Measurements from ENCODE around the gene TREM2. TPM values are rescaled to one million over a fixed set of nuclear protein-coding genes. Genes with fewer than 3 reads are reported as not detected.

The TREM2 gene
- polyA plus RNA-seq, 1 donor = 8.4 TPM

DNA sequence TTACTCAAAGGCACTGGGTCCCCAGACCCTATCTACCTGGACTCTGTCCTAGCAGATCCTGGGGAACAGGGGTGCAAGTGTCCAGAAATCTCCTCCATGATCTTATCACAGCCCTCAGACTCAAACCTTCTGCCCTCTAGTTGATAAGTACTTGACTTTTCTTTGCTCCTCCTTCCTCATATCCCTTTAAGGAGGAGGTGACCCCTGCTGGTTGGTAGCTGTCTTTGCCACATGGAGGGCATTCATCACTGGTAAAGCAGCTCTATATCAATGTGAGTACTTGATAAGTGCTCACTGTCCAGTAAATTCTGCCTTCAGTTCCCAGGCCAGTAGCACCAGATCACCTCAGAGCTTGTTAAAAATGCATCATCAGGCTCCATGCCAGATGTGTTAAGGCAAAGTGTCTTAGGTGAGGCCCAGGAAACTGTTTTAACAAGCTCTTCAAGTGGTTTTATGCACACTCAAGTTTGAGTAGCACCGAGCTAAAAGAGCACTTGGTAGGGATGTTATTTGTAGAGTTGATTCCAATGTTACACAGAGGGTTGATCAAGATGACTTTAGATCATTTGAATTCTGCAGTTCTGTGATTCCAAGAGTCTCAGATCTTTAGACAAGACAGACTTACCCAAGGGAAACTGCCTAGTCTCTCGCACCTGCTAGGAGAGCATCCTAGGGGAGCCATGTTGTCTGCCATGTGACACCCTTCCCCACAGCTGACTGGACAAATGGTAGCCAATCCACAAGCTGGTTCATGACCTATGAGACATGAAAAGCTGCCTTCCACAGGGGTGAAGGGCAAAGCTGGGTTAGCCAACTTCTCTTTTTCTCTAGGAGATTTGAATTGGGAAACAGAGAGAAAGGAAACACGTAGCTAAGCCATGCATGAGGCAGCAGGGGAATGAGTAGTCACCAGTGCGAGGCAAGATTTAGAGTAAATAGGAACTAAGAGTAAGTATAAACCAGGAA, 19.4 kb upstream of the TREM2 start:
- DNase-seq = no peak

- no peak for DNase-seq
These were observed 18.6 kb upstream of the TREM2 start for GRCh38 chr6:41181566-41181965.

GRCh38 chr6:41179163-41179562, 16.2 kb upstream of the TREM2 start:
- no peak for DNase-seq

DNA sequence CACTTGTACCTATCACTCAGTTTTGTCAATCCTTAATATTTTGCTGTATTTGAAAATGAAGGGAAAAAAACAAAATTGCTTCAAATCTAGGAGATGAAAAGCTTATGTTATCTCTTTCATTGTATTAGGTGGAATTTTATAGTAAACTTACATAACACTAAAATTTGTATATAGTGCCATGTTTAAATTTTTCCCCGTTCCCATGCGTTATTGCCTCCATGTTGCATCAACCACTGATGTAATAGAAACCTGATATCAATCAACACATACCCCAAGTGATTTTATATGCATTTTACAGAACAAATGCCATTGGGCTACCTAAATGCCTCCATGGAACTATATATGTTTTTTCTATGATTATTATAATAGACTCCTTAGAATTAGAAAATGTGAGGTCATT, 14.8 kb upstream of the TREM2 start:
- DNase-seq = no peak

DNA sequence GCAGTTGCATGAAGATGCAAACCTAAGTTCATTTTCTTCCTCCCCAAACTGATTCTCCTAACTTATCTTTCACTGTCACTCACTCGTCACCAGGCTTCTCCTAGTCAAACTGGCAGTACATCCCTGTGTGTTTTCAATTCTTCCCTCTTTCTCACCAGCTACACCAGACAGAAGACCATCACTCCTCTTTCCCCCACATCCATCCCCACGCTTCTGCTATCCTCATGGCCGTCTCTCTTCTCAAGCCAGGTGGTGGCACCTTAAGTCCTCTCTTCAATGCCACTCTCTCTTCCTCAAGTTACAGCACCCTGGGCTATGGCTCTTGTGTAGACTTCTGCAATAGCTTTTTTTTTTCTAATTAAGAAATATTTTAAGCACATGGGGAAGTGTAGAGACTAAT, 14.4 kb upstream of the TREM2 start:
- no peak for DNase-seq

GRCh38 chr6:41176189-41176588, 13.3 kb upstream of the TREM2 start:
- DNase-seq = no peak

- DNase-seq = no peak
These were observed 12.2 kb upstream of the TREM2 start for GRCh38 chr6:41175084-41175483.

- no peak for DNase-seq
These were observed 11.7 kb upstream of the TREM2 start for GRCh38 chr6:41174610-41175009.

- DNase-seq = no peak
These were observed 9.0 kb upstream of the TREM2 start for GRCh38 chr6:41171908-41172307.

- no peak for DNase-seq
These were observed 7.7 kb upstream of the TREM2 start for GRCh38 chr6:41170547-41171160.

GRCh38 chr6:41167173-41167963, 4.5 kb upstream of the TREM2 start:
- no peak for DNase-seq

- no peak for DNase-seq
These were observed 1.7 kb upstream of the TREM2 start for GRCh38 chr6:41164551-41165120.

DNA sequence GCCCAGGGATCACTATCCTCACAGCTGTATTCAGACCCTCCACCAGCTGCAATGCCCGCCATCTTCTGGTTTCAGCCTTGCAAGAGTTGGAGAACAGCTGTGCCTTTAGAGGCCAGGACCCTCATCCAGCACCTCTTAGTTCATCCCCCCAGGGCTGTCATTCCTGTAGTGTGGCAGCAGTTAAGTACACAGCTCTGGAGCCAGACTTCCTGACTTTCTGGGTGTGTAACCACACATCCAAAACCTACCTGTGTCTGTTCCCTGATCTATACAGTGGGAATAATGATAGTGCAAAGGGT, 452 bp upstream of the TREM2 start:
- no peak for DNase-seq

- DNase-seq = no peak
These were observed 914 bp downstream of the TREM2 start for GRCh38 chr6:41161851-41162552.

GRCh38 chr6:41161380-41161779, 1.5 kb downstream of the TREM2 start:
- no peak for DNase-seq

DNA sequence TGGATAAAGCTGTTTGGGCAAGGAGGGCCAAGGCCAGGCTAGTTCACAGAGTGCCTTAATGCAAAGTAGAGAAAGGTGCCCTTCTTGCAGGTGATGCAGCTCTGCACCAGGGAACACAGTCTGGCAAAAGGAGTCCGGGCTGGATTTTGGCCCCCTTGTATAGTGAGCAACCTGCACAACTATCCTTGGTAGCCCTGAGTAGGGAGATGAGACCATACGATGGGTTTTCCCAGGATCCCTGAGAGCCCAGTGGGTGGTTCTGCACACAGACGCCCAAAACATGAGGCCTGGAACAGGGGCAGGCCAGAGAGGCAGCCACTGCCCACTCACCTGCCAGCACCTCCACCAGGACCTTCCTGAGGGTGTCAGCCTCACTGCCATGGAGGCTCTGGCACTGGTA, 2.0 kb downstream of the TREM2 start:
- DNase-seq = no peak

- no peak for DNase-seq
These were observed 3.4 kb downstream of the TREM2 start for GRCh38 chr6:41159415-41160082.

DNA sequence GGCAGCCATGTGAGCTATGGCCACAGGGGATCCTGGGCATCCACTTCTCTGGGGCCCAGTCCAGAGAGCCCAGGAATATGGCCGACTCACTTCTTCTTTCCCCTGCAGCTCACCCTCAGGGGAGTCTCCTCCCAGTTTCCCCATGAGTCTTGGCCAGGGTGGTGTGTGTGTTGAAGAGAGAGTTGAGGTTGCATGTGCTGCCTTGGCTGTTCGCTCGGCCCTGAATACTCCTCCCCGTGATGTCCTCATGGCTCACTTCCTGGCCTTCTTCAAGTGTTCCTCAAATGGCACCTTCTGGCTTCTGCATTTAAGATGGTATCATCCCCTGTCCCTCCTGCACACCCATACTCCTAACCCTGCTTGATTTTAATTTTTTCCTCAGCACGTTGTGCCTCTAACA, 5.6 kb downstream of the TREM2 start:
- DNase-seq = no peak

DNA sequence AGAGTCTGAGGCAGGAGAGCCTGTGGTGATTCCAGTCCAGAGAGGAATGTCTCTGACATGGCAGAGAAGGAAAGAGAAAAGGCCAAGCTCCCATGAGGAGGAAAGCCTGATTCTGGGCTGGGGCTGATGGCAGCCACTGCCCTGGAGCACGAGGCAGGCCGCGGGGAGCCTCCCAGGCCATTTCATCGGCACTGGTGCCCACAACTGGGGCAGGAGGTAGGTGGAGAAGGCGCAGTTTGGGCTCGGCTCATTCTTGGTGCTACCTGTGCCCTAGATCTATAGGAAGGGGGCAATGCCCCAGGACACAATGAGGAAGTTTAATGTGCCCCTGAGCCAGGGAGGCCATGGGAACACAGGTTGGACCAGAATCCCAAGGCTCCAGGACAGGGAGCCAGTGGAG, 6.1 kb downstream of the TREM2 start:
- DNase-seq = no peak

DNA sequence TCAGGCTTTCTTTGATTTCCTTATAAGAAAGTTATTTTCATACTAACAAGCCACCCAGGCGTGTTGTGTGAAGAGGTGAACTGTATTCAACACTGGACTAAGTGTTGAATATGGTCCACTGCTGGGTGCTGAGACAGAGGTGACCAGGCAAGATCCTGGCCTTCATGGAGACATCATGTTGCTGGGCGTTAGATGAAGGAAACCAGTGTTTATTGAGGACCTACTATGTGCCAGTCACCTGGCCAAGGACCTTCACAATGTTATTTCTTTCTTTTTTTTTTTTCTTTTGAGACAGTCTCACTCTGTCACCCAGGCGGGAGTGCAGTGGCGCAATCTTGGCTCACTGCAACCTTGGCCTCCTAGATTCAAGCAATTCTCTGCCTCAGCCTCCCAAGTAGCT, 6.9 kb downstream of the TREM2 start:
- no peak for DNase-seq

GRCh38 chr6:41155132-41155805, 7.6 kb downstream of the TREM2 start:
- DNase-seq = no peak

Measured in hindlimb muscle (tissue), 1 donor.